ENCODE data around the gene FDPS.
A peak's percentile ranks its signal among the peaks of the same experiment; 100 is the strongest.
"Not testable (repeated sequence)": the region's sequence is repeated elsewhere in the genome, so short reads cannot be mapped to it uniquely, and the experiment has no call there.

Gene FDPS

GRCh38 chr1:155286544-155286943 lies 22.1 kb upstream of the FDPS start:
- DNase-seq, result no peak

DNA sequence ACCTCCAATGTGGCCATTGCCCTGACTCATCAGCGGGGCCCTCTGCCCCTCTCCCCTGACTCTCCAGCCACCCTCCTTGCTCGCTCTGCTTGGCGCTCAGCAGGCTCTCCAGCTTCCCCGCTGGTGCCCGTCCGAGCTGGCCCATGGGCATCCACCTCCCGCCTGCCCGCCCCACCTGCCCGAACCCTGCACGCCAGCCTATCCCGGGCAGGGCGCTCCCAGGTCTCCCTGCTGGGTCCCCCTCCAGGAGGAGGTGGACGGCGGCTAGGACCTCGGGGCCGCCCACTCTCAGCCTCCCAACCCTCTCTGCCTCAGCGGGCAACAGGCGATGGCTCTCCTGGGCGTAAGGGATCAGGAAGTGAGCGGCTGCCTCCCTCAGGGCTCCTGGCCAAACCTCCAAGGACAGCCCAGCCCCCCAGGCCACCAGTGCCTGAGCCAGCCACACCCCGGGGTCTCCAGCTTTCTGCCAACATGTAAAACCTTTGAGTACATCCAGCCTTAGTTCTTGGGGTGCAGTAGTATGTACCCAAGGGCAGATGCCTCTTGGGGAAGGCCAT lies 20.6 kb upstream of the FDPS start:
- DNase-seq, result no peak

GRCh38 chr1:155291006-155291405 lies 17.7 kb upstream of the FDPS start:
- DNase-seq, result not testable (repeated sequence)

GRCh38 chr1:155293086-155293749 lies 15.4 kb upstream of the FDPS start:
- no peak for DNase-seq

DNA sequence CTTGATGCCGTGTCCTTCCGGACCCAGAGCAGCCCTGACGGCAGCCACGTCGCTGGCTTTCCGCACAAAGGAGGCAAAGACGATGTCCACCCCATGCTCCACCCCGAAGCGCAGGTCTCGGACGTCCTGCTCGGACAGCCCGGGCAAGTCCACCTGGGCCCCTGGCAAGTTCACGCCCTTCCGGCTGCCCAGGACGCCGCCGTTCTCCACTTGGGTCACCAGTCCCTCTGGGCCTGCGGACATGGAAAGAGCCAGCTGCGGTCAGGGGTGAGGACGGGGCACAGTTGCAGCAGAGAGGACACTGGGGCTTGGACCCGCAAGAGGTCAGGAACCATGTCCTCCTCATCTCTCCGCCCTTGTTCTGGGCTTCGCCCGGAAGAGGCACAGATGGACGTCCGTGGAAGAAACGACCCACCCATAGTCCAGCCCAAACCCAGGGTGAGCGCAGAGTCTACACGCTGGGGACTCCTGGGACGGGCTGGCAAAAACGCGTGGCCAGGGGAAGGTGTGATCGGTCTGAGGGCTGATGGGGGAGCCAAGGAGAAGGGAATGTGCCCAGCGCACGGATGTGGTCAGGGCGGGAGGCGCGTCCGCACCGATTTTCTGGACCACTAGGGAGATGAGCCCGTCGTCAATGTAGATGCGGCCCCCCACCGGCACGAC lies 14.0 kb upstream of the FDPS start:
- DNase-seq, result no peak

DNA sequence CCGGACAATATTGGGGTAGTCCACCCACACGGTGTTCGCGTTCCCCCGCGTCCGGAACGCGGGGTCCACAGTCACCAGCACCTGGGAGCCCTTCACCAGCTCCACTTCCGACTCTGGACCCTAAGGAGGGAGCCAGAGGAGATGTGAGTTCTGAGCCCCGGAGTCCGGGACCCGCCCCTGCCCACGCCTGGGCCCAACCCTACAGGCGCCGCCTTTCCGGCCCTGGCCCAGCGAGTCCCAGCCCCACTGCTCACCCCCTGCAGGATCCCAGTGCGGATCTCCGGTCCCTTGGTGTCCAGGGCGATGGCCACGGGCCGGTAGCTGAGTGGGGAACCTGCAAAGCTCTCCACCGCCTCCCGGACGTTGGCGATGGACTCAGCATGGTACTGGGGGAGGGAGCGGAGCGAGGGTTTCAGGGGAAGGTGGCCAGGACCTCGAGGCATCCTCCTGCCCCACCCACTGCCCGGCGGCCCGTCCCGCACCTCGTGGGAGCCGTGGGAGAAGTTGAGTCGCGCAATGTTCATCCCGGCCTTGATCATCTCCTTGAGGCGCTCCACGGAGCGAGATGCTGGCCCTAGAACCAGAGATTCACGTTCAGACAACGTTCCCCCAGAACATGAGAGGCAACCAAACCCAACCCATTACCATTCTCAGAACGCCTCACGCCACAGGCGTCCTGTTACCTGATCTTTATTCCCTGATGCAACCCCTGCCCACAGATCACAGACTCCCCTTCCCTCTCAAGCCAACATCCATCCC lies 13.3 kb upstream of the FDPS start:
- no peak for DNase-seq

DNA sequence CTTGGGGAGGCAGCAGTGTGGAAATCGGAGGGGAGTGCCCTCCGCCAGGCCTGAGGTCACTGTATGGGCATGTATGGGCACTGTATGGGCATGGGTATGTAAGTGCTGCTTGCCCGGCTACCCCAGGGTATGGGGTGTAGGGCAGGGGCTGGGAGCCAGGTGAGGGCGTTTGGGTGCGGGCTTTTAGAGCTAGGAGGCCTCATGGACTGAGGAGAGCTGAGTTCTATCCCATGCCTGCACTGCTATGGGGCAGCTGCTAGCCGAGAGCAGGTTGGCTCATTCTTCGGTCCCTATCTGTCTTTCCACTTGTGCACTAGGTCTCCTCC lies 12.8 kb upstream of the FDPS start:
- no peak for DNase-seq

GRCh38 chr1:155296661-155297060 lies 12.0 kb upstream of the FDPS start:
- DNase-seq, result no peak

DNA sequence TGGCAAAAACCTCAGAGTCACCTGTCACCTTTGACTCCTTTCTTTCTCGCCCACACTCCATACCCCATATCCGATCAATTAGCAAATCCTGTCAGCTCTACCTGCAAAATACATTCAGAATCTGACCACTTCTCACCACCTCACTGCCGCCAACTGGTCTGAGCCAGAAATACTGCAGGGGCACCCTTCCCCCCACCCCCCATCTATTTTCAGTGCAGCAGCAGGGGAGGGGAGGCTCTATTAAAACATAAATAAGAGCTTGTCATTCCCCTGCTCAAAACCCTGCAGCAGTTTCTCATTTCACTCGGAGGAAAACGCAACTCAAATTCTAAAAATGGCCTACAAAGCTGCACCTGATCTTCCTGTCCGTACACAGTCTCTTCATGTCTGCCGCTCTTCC lies 11.3 kb upstream of the FDPS start:
- no peak for DNase-seq

DNA sequence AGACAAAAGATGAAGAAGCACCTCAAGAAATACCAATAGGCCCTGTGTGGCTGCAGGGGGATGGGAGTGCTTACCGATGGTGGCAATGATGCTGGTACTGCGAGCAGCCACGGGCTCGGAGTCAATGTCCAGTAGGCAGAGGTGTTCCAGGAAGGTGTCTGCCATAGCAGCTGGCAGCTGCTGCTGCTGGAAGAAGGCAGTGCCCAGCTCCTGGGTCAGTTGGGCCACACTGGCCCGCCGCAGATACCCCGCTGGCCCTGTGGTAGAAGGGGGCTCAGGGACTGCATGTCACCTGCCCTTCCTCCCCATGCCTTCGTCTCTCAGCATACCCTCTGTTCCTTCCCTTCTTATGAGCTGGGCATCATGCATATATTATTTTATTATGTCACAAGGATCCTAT lies 8.6 kb upstream of the FDPS start:
- no peak for DNase-seq

- DNase-seq, result no peak
These were observed 7.9 kb upstream of the FDPS start for GRCh38 chr1:155300553-155301329.

GRCh38 chr1:155301342-155301841 lies 7.3 kb upstream of the FDPS start, which contains the start of gene PKLR:
Gene PKLR (minus strand): TSS chr1:155301438. CDS start chr1:155301395, 43 bp downstream.
- DNase-seq, result no peak

DNA sequence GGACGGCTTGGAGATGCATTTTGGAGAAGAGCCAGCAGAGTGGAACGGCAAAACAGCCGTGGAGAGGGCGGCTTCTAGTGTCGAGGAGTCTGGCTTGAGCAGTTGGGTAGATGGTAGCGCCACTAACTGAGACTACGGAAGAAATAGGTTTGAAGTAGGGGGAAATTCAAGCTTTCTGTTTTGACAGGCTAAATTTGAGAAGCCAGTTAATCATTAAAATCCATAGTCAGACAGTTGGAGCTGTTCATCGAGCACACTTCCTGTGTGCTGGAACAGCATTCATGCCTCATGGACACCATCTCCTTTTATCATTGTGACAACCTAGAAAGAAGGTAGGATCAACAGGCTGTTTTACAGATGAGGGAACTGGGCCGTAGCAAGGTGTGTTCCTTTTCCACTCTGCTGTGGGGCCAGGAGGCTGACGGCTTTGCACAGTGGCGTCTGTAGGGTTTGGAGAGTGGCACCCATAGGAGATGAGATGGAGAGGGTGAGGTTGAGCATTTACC lies 4.1 kb upstream of the FDPS start:
- DNase-seq, result no peak

DNA sequence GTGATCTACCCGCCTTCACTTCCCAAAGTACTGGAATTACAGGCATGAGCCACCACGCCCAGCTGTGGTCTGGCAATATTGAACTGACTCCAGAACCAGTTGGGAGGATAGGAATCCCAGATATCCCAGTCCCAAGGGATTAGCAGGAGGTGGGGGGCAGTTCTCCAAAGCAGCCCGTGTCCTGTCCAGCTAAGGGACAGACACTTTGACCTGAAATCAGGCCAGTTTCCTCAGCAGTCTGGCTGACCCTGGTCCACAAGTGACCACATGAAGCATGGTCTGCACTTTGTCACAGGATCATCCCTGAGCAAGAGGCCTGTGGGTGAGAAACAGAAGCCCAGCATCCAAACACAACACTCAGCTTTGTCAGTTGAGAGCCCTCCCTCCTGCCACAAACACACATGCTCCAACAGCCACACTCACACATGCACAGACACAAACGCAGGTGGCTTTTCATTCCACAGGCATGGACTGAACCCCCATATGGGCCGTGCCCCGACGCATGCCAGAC lies 2.7 kb upstream of the FDPS start:
- no peak for DNase-seq

GRCh38 chr1:155307247-155307740 lies 1.4 kb upstream of the FDPS start:
- DNase-seq, result peak; percentile 27

DNA sequence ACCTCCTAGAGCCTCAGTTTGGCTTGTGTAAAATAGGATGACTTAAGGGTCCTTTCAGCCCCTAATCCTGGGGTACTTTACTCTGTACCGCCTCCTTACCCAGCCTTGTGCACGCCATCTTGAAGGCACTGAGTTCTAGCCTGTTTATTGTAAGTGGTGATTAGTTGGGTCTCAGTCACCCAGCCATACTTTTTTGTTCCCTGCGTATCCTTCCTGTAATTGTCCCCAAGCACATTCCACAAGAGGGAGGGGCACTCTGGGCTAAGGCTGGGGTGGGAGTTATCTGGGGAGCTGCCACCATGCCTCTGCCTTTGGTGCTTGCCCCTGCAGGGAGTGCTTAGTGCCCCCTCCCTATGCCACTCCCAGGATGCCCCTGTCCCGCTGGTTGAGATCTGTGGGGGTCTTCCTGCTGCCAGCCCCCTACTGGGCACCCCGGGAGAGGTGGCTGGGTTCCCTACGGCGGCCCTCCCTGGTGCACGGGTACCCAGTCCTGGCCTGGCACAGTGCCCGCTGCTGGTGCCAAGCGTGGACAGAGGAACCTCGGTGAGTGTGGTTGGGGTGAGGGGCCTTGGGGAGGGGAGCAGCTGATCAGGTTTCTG lies 856 bp downstream of the FDPS start:
- DNase-seq, result no peak

- DNase-seq, result no peak
These were observed 4.6 kb downstream of the FDPS start for GRCh38 chr1:155313261-155313660.

GRCh38 chr1:155316922-155317321 lies 8.3 kb downstream of the FDPS start:
- no peak for DNase-seq

GRCh38 chr1:155318082-155318481 lies 9.4 kb downstream of the FDPS start:
- no peak for DNase-seq

DNA sequence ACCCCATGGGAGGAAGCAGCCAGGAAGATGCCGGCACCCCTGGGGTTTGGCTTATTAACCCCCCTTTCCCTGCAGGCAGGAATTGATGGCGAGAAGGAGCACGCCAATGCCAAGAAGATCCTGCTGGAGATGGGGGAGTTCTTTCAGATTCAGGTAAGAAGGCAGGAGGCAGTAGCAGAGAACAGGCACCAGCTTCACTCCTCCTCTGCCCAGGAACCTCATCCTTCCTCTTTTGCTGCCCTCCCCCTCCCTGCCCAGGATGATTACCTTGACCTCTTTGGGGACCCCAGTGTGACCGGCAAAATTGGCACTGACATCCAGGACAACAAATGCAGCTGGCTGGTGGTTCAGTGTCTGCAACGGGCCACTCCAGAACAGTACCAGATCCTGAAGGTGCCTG lies 10.9 kb downstream of the FDPS start:
- DNase-seq, result no peak

GRCh38 chr1:155320252-155320651 lies 11.6 kb downstream of the FDPS start:
- DNase-seq, result no peak

Measured in GDM1 (cell line).